IPS-18c (cell line): Measurements from ENCODE around the gene RAB11FIP3.

ENCODE experiments used
- H3K4me3 ChIP-seq: 2 replicates; pipeline ENCODE4 v1.7.0; 2013; ENCODE audit warnings: low read depth, mild to moderate bottlenecking, low read length, moderate library complexity; ENCODE audit not compliant: insufficient read depth
- H3K9me3 ChIP-seq: one replicate; pipeline ENCODE4 v1.6.1; 2013; ENCODE audit warnings: mild to moderate bottlenecking, low read length, moderate library complexity; ENCODE audit not compliant: control insufficient read depth, insufficient read depth

Gene RAB11FIP3

GRCh38 chr16:544517-544916 is 119.1 kb downstream of the RAB11FIP3 start:
- Histone ChIP-seq H3K4me3 (no peak overlapping the region), H3K9me3 (peaks cover 2% of the 10 kb centered on the region)

GRCh38 chr16:546909-547770 is 121.7 kb downstream of the RAB11FIP3 start:
- H3K4me3 ChIP-seq, result no peak overlapping the region
- H3K9me3 ChIP-seq, result peaks cover 2% of the 10 kb centered on the region

- Histone ChIP-seq H3K4me3 (no peak overlapping the region), H3K9me3 (peaks cover 2% of the 10 kb centered on the region)
Measured at GRCh38 chr16:548586-548985, 123.1 kb downstream of the RAB11FIP3 start.

- peaks cover 2% of the 10 kb centered on the region for H3K9me3 ChIP-seq
- no peak overlapping the region for H3K4me3 ChIP-seq
Measured at GRCh38 chr16:549544-550263, 124.3 kb downstream of the RAB11FIP3 start.

- Histone ChIP-seq H3K9me3 (peaks cover 2% of the 10 kb centered on the region), H3K4me3 (no peak overlapping the region)
Measured at GRCh38 chr16:551210-551609, 125.8 kb downstream of the RAB11FIP3 start.

GRCh38 chr16:552171-552570 is 126.7 kb downstream of the RAB11FIP3 start:
- peaks cover 2% of the 10 kb centered on the region for H3K9me3 ChIP-seq
- H3K4me3 ChIP-seq, result no peak overlapping the region

GRCh38 chr16:553601-554296 is 128.3 kb downstream of the RAB11FIP3 start:
- Histone ChIP-seq H3K9me3 (no peaks in the 10 kb centered on the region), H3K4me3 (no peak overlapping the region)

- H3K9me3 ChIP-seq, result no peaks in the 10 kb centered on the region
- H3K4me3 ChIP-seq, result no peak overlapping the region
Measured at GRCh38 chr16:554297-554621, 128.8 kb downstream of the RAB11FIP3 start.

- no peak overlapping the region for H3K4me3 ChIP-seq
- no peaks in the 10 kb centered on the region for H3K9me3 ChIP-seq
Measured at GRCh38 chr16:554640-555365, 129.4 kb downstream of the RAB11FIP3 start.

GRCh38 chr16:555528-556473 is 130.4 kb downstream of the RAB11FIP3 start:
- Histone ChIP-seq H3K9me3 (no peaks in the 10 kb centered on the region), H3K4me3 (no peak overlapping the region)

- Histone ChIP-seq H3K4me3 (no peak overlapping the region), H3K9me3 (no peaks in the 10 kb centered on the region)
Measured at GRCh38 chr16:556474-557173, 131.2 kb downstream of the RAB11FIP3 start.

- no peak overlapping the region for H3K4me3 ChIP-seq
Measured at GRCh38 chr16:557463-558297, 132.2 kb downstream of the RAB11FIP3 start.

GRCh38 chr16:558298-559020 is 133.0 kb downstream of the RAB11FIP3 start:
- H3K9me3 ChIP-seq, result no peaks in the 10 kb centered on the region
- no peak overlapping the region for H3K4me3 ChIP-seq

More at GRCh38 chr16:557463-558297, 132.2 kb downstream of the RAB11FIP3 start:
- no peaks in the 10 kb centered on the region for H3K9me3 ChIP-seq

- no peak overlapping the region for H3K4me3 ChIP-seq
- H3K9me3 ChIP-seq, result no peaks in the 10 kb centered on the region
Measured at GRCh38 chr16:559021-559380, 133.6 kb downstream of the RAB11FIP3 start.
